ENCODE results near the gene KIAA0513.

The KIAA0513 gene

DNA sequence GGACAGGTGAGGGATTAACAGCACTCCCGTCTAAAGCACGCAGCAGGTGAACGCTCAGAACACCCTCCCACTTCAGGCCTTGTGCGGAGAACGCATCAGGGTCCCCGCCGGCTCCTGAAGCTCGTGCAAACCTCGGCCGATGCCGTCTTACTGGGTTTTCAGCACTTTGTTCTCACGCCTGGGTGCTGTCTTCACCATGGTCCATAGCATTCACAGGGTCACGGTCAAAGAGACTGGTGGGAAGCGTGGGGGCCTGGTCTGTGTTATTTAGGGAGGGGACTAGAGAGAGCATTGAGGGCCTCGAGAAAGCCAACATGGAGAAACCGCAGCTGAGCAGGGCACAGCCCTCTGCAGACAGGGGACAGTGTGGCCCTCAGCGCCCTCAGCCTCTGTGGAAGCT, 58.1 kb downstream of the KIAA0513 start:
- TF ChIP-seq MYC (IDR thresholded peaks at IDR 0.05; ENCODE audit: low read depth, low read length) (no peak), POLR2A (IDR thresholded peaks at IDR 0.05; ENCODE audit: extremely low read depth, insufficient read length) (no peak), MAX (IDR thresholded peaks at IDR 0.05; ENCODE audit: low read depth, low read length) (no peak), CTCF (IDR thresholded peaks at IDR 0.05; ENCODE audit: low read depth, low read length) (no peak)
- H3K4me3 ChIP-seq (ENCODE audit: low read depth, low read length), result no peak overlapping the region
- DNase-seq (ENCODE audit: low read depth), result no peak

GRCh38 chr16:85086347-85087291, 59.0 kb downstream of the KIAA0513 start:
- H3K4me3 ChIP-seq (ENCODE audit: low read depth, low read length), result no peak overlapping the region
- DNase-seq (ENCODE audit: low read depth), result peak; percentile 79
- TF ChIP-seq CTCF (IDR thresholded peaks at IDR 0.05; ENCODE audit: low read depth, low read length), result peak; percentile 91
- TF ChIP-seq MAX (IDR thresholded peaks at IDR 0.05; ENCODE audit: low read depth, low read length), result peak; percentile 45
- peak; percentile 64; the same call in 1 of the 2 replicates for TF ChIP-seq MYC (IDR thresholded peaks at IDR 0.05; ENCODE audit: low read depth, low read length)
- no peak for TF ChIP-seq POLR2A (IDR thresholded peaks at IDR 0.05; ENCODE audit: extremely low read depth, insufficient read length)

DNA sequence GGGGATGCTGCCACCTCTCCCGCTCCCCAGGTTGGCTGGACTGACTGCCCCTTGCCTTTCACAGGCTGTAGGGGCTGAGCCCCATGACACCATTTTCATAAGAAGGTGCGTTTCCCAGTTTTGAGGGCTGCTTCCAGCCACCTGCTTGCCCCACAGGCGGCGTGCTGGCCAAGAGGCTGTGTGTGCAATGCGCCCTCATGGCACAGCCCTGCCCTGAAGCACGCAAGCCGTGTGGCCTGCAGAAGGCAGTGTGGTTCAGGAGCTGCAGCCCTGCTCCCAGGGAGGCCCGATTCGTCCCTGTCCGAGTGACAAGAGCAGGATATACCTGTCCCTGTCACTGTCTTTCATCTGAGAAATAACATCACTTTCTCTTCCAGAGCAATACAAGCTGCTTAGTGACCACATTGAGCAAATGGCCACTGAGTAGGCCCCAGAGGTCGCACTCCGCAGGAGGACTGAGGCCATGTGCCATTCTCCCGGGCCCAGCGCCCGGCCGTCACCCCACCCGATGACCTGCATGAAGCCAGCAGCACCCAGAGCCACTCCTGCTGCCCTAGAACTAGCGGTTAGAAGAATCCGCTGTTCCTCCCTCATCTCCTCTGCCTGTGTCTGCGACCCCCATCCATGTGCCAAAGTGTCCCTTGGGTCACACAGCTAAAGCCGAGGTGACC, 60.4 kb downstream of the KIAA0513 start:
- no peak for TF ChIP-seq MAX (IDR thresholded peaks at IDR 0.05; ENCODE audit: low read depth, low read length)
- TF ChIP-seq POLR2A (IDR thresholded peaks at IDR 0.05; ENCODE audit: extremely low read depth, insufficient read length), result no peak
- TF ChIP-seq MYC (IDR thresholded peaks at IDR 0.05; ENCODE audit: low read depth, low read length), result no peak
- TF ChIP-seq CTCF (IDR thresholded peaks at IDR 0.05; ENCODE audit: low read depth, low read length), result no peak
- DNase-seq (ENCODE audit: low read depth), result no peak
- H3K4me3 ChIP-seq (ENCODE audit: low read depth, low read length), result no peak overlapping the region

- DNase-seq (ENCODE audit: low read depth), result no peak
- TF ChIP-seq MAX (IDR thresholded peaks at IDR 0.05; ENCODE audit: low read depth, low read length) (no peak), CTCF (IDR thresholded peaks at IDR 0.05; ENCODE audit: low read depth, low read length) (no peak), POLR2A (IDR thresholded peaks at IDR 0.05; ENCODE audit: extremely low read depth, insufficient read length) (no peak), MYC (IDR thresholded peaks at IDR 0.05; ENCODE audit: low read depth, low read length) (no peak)
These were observed 61.1 kb downstream of the KIAA0513 start for GRCh38 chr16:85088570-85089199.

DNA sequence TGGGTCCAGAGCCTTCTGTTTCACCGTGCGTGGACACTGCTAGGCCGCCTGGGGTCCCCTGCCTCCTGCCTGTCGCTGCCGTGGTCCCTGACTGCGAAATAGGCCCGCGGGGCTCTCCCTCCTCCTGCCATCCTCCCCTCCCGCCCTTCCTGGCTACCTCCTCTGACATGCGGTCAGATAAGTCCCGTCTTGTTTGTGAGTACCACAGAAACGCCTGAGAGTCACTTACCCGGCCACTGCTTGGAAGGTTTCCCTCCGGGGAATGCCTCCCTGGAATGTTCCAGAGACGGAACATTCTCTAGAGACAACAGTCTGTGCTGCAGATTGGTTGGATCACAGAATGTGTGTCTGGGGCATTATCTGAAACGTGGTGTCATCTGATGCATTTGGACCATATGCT, 61.9 kb downstream of the KIAA0513 start:
- TF ChIP-seq POLR2A (IDR thresholded peaks at IDR 0.05; ENCODE audit: extremely low read depth, insufficient read length) (no peak), MYC (IDR thresholded peaks at IDR 0.05; ENCODE audit: low read depth, low read length) (no peak), MAX (IDR thresholded peaks at IDR 0.05; ENCODE audit: low read depth, low read length) (no peak), CTCF (IDR thresholded peaks at IDR 0.05; ENCODE audit: low read depth, low read length) (no peak)
- no peak for DNase-seq (ENCODE audit: low read depth)
- H3K4me3 ChIP-seq (ENCODE audit: low read depth, low read length), result no peak overlapping the region

More at GRCh38 chr16:85088570-85089199, 61.1 kb downstream of the KIAA0513 start:
- H3K4me3 ChIP-seq (ENCODE audit: low read depth, low read length), result no peak overlapping the region
